GM23338 (cell line): ENCODE results near the gene SPI1. TPM values are rescaled to one million over a fixed set of nuclear protein-coding genes. Genes with fewer than 3 reads are reported as not detected.

Experiments used
- ATAC-seq: fragments of 200-7000 bp; cut with Tn5 transposase; 3 replicates; pipeline ENCODE4 v1.9.1; 2020
- DNase-seq: peaks from one replicate; pipeline ENCODE4 v3.0.0-alpha.2; 2015; ENCODE audit warnings: low spot score
- H2AFZ ChIP-seq: fragments of 200-600 bp; sonication (generic); 2 replicates; pipeline ENCODE4 v1.8.0; 2016; ENCODE audit warnings: antibody characterized with exemption, mild to moderate bottlenecking, moderate library complexity
- H3F3A ChIP-seq: fragments of 200-600 bp; sonication (generic); replicated peaks from 2 replicates; pipeline ENCODE4 v1.8.0; 2017; ENCODE audit warnings: antibody characterized with exemption, mixed run types, low read depth
- H3K27ac ChIP-seq: fragments of 200-600 bp; sonication (generic); 2 replicates; pipeline ENCODE4 v1.6.1; 2016; ENCODE audit warnings: low read depth
- H3K27me3 ChIP-seq: fragments of 200-600 bp; sonication (generic); 2 replicates; pipeline ENCODE4 v1.8.0; 2016; ENCODE audit warnings: mild to moderate bottlenecking, mixed run types, moderate library complexity; ENCODE audit not compliant: insufficient read depth
- H3K36me3 ChIP-seq: fragments of 200-600 bp; sonication (generic); 2 replicates; pipeline ENCODE4 v1.8.0; 2016; ENCODE audit warnings: mild to moderate bottlenecking; ENCODE audit not compliant: insufficient read depth
- H3K4me1 ChIP-seq: fragments of 200-600 bp; sonication (generic); 2 replicates; pipeline ENCODE4 v1.8.0; 2016; ENCODE audit warnings: mild to moderate bottlenecking, moderate library complexity; ENCODE audit not compliant: insufficient read depth
- H3K4me2 ChIP-seq: fragments of 200-600 bp; sonication (generic); 2 replicates; pipeline ENCODE4 v1.7.1; 2017; ENCODE audit warnings: mixed run types
- H3K4me3 ChIP-seq: fragments of 200-600 bp; sonication (generic); 2 replicates; pipeline ENCODE4 v1.6.1; 2016; ENCODE audit warnings: mixed run types
- H3K79me2 ChIP-seq: fragments of 200-600 bp; sonication (generic); replicated peaks from 2 replicates; pipeline ENCODE4 v1.8.0; 2017; ENCODE audit warnings: mild to moderate bottlenecking; ENCODE audit not compliant: insufficient read depth
- H3K9me2 ChIP-seq: fragments of 200-600 bp; sonication (generic); 2 replicates; pipeline ENCODE4 v1.8.0; 2017; ENCODE audit not compliant: insufficient read depth
- H4K20me1 ChIP-seq: fragments of 200-600 bp; sonication (generic); replicated peaks from 2 replicates; pipeline ENCODE4 v1.8.0; 2017; ENCODE audit warnings: mild to moderate bottlenecking; ENCODE audit not compliant: insufficient read depth
- H3K27ac Mint-ChIP-seq: 2 replicates; pipeline ENCODE4 v1.8.0; 2020; ENCODE audit warnings: inconsistent platforms, mild to moderate bottlenecking, moderate library complexity, mixed read lengths
- H3K27me3 Mint-ChIP-seq: 3 replicates; pipeline ENCODE4 v1.8.0; 2022; ENCODE audit warnings: low read depth, mild to moderate bottlenecking, moderate library complexity, mixed read lengths, inconsistent platforms; ENCODE audit not compliant: insufficient read depth, poor library complexity
- H3K36me3 Mint-ChIP-seq: 3 replicates; pipeline ENCODE4 v1.8.0; 2021; ENCODE audit warnings: low read depth, mild to moderate bottlenecking, inconsistent platforms, moderate library complexity, mixed read lengths
- H3K4me1 Mint-ChIP-seq: 3 replicates; pipeline ENCODE4 v1.8.0; 2020; ENCODE audit warnings: mild to moderate bottlenecking, inconsistent platforms, mixed read lengths
- H3K4me3 Mint-ChIP-seq: 3 replicates; pipeline ENCODE4 v1.8.0; 2021; ENCODE audit warnings: moderate library complexity, mild to moderate bottlenecking, inconsistent platforms, mixed read lengths
- H3K9me3 Mint-ChIP-seq: 3 replicates; pipeline ENCODE4 v1.8.0; 2020; ENCODE audit warnings: moderate library complexity, mild to moderate bottlenecking, inconsistent platforms, mixed read lengths
- CREB1 ChIP-seq: fragments of 250-450 bp; sonication (Bioruptor Pico); IDR thresholded peaks from 2 replicates; pipeline ENCODE4 v1.5.0; 2020; ENCODE audit warnings: low read depth, mild to moderate bottlenecking, moderate library complexity
- CTCF ChIP-seq, 2 experiments: fragments of 200-600 bp in 1 of 2; sonication (generic) in 1 of 2; conservative IDR thresholded peaks; 2 replicates each; pipeline versions ENCODE4 v1.5.1 to v1.6.1; 2016 to 2017; ENCODE audit warnings: antibody characterized with exemption in 2 of 2, low read depth in 2 of 2, mild to moderate bottlenecking in 2 of 2, moderate library complexity in 1 of 2
- EZH2 ChIP-seq: fragments of 200-600 bp; sonication (generic); IDR thresholded peaks from one replicate; pipeline ENCODE4 v1.8.0; 2017; ENCODE audit warnings: antibody characterized with exemption, mild to moderate bottlenecking, low read depth; ENCODE audit not compliant: unreplicated experiment
- EZH2phosphoT487 ChIP-seq: fragments of 200-600 bp; sonication (generic); IDR thresholded peaks from one replicate; pipeline ENCODE4 v1.8.1; 2018; ENCODE audit warnings: antibody characterized with exemption; ENCODE audit not compliant: unreplicated experiment
- JUNB ChIP-seq: IDR thresholded peaks from one replicate; pipeline ENCODE4 v1.6.1; 2016; ENCODE audit warnings: antibody characterized with exemption; ENCODE audit not compliant: unreplicated experiment
- NANOG ChIP-seq: IDR thresholded peaks from 2 replicates; pipeline ENCODE4 v1.6.1; 2016; ENCODE audit warnings: antibody characterized with exemption, borderline replicate concordance
- POLR2AphosphoS5 ChIP-seq: IDR thresholded peaks from 2 replicates; pipeline ENCODE4 v1.6.1; 2016; ENCODE audit warnings: antibody characterized with exemption, low read depth
- ZNF114 ChIP-seq: fragments of 250-450 bp; sonication (Bioruptor Pico); IDR thresholded peaks from 2 replicates; pipeline ENCODE4 v1.5.0; 2020; ENCODE audit warnings: mild to moderate bottlenecking, moderate library complexity
- ZNF331 ChIP-seq: fragments of 250-450 bp; sonication (Bioruptor Pico); IDR thresholded peaks from 2 replicates; pipeline ENCODE4 v1.5.0; 2020; ENCODE audit warnings: low read depth, mild to moderate bottlenecking, moderate library complexity
- polyA plus RNA-seq: library from polyadenylated mRNA; unstranded; fragments of >200 nt; fragmentation: Nextera tagmentation; extraction: Ambion mirVana; gene quantifications from 2 replicates; pipeline ENCODE4 v1.2.1, GENCODE V29; 2016
- total RNA-seq: library from RNA; depleted of rRNA; stranded (reverse); fragments of >200 nt; shearing (Covaris generic); gene quantifications from 2 replicates; pipeline ENCODE4 v1.2.3, GENCODE V29; 2014
- TF ChIP-seq, protein P1 (sequence below): IDR thresholded peaks from 2 replicates; pipeline ENCODE4 v1.6.1; 2016; ENCODE audit warnings: antibody characterized with exemption
- TF ChIP-seq, protein P2 (sequence below): IDR thresholded peaks from one replicate; pipeline ENCODE4 v1.6.1; 2018; ENCODE audit warnings: antibody characterized with exemption; ENCODE audit not compliant: unreplicated experiment

The SPI1 gene
- total and polyA plus RNA-seq, 2 experiments from 2014 or later = 0.23 TPM; not detected in 1

- H4K20me1 ChIP-seq = no peaks in the 10 kb centered on the region; the same call in 1 of the 2 replicates
- H3K9me2 ChIP-seq = no peaks in the 10 kb centered on the region
- H3K27me3 ChIP-seq = no peaks in the 10 kb centered on the region
- ATAC-seq (no peak), DNase-seq (no peak)
- Mint-ChIP-seq H3K27ac (peak overlapping the region; percentile 74; the same call in 1 of the 2 replicates), H3K9me3 (no peaks in the 10 kb centered on the region), H3K36me3 (peaks cover 17% of the 10 kb centered on the region), H3K27me3 (peaks cover 11% of the 10 kb centered on the region), H3K4me1 (no peaks in the 10 kb centered on the region), H3K4me3 (no peak overlapping the region)
- no peak overlapping the region for H3K4me2 ChIP-seq
- TF ChIP-seq, protein P1, sequence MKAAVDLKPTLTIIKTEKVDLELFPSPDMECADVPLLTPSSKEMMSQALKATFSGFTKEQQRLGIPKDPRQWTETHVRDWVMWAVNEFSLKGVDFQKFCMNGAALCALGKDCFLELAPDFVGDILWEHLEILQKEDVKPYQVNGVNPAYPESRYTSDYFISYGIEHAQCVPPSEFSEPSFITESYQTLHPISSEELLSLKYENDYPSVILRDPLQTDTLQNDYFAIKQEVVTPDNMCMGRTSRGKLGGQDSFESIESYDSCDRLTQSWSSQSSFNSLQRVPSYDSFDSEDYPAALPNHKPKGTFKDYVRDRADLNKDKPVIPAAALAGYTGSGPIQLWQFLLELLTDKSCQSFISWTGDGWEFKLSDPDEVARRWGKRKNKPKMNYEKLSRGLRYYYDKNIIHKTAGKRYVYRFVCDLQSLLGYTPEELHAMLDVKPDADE = no peak
- TF ChIP-seq ZNF114 (CRISPR knock-in tag) = no peak
- no peaks in the 10 kb centered on the region for H3K79me2 ChIP-seq
- no peak overlapping the region for H3K4me3 ChIP-seq
- no peak overlapping the region for H2AFZ ChIP-seq
- H3K27ac ChIP-seq = no peak overlapping the region
- no peaks in the 10 kb centered on the region for H3F3A ChIP-seq
- H3K36me3 ChIP-seq = no peaks in the 10 kb centered on the region
- H3K4me1 ChIP-seq = no peaks in the 10 kb centered on the region
Observed at GRCh38 chr11:47328449-47329390, 49.6 kb downstream of the SPI1 start.

DNA sequence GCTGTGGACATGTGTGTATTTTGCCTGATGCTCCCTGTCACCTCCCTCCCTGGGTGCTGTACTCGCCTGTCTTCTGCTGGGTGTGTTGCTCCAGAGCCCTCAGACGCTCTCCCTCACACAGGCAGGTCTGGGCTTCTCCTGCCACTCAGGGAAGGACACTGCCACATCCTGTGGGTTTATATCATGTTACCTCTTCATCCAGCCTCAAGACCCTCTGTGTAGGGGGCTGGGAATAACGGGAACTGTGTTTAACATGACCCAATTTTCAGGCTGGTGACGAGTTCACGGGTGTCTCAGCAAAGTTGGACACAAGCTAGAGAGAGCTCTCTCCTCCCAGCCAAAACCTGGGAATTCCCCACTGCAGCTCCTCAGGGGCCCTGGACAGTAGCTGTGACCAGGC, 50.4 kb downstream of the SPI1 start:
- no peak for ATAC-seq
- H3K36me3 Mint-ChIP-seq = peaks cover 20% of the 10 kb centered on the region
- no peak overlapping the region for H3K27ac ChIP-seq
- TF ChIP-seq CREB1 (CRISPR knock-in tag) (no peak), POLR2AphosphoS5 (no peak), JUNB (no peak), CTCF (conservative IDR thresholded peaks at IDR 0.05; ENCODE audit: low read depth in 2 of 2) (no peak), NANOG (no peak), EZH2phosphoT487 (no peak), EZH2 (no peak), ZNF114 (CRISPR knock-in tag) (no peak), ZNF331 (no peak)
- TF ChIP-seq, protein P1 = no peak
- TF ChIP-seq, protein P2, sequence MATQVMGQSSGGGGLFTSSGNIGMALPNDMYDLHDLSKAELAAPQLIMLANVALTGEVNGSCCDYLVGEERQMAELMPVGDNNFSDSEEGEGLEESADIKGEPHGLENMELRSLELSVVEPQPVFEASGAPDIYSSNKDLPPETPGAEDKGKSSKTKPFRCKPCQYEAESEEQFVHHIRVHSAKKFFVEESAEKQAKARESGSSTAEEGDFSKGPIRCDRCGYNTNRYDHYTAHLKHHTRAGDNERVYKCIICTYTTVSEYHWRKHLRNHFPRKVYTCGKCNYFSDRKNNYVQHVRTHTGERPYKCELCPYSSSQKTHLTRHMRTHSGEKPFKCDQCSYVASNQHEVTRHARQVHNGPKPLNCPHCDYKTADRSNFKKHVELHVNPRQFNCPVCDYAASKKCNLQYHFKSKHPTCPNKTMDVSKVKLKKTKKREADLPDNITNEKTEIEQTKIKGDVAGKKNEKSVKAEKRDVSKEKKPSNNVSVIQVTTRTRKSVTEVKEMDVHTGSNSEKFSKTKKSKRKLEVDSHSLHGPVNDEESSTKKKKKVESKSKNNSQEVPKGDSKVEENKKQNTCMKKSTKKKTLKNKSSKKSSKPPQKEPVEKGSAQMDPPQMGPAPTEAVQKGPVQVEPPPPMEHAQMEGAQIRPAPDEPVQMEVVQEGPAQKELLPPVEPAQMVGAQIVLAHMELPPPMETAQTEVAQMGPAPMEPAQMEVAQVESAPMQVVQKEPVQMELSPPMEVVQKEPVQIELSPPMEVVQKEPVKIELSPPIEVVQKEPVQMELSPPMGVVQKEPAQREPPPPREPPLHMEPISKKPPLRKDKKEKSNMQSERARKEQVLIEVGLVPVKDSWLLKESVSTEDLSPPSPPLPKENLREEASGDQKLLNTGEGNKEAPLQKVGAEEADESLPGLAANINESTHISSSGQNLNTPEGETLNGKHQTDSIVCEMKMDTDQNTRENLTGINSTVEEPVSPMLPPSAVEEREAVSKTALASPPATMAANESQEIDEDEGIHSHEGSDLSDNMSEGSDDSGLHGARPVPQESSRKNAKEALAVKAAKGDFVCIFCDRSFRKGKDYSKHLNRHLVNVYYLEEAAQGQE = no peak

More for the DNA sequence above, 50.4 kb downstream of the SPI1 start:
- no peak for DNase-seq
- Histone ChIP-seq H3K4me1 (no peaks in the 10 kb centered on the region), H3K79me2 (no peaks in the 10 kb centered on the region), H3K9me2 (no peaks in the 10 kb centered on the region), H3F3A (no peaks in the 10 kb centered on the region), H2AFZ (no peak overlapping the region), H3K36me3 (no peaks in the 10 kb centered on the region), H3K4me2 (no peak overlapping the region), H3K4me3 (no peak overlapping the region), H3K27me3 (no peaks in the 10 kb centered on the region), H4K20me1 (no peaks in the 10 kb centered on the region; the same call in 1 of the 2 replicates)
- Mint-ChIP-seq H3K27ac (no peak overlapping the region), H3K4me3 (no peak overlapping the region), H3K4me1 (no peaks in the 10 kb centered on the region), H3K9me3 (no peaks in the 10 kb centered on the region), H3K27me3 (peaks cover 11% of the 10 kb centered on the region)
